Measurements from ENCODE around the gene SLC8A2. TPM values are rescaled to one million over a fixed set of nuclear protein-coding genes. Genes with fewer than 3 reads are reported as not detected.

SLC8A2 gene
- total and polyA plus RNA-seq, 2 of the 8 experiments (the other 6 are each of a cell fraction or from before 2014, with no cell fraction given): 7.3 to 12.4 TPM

DNA sequence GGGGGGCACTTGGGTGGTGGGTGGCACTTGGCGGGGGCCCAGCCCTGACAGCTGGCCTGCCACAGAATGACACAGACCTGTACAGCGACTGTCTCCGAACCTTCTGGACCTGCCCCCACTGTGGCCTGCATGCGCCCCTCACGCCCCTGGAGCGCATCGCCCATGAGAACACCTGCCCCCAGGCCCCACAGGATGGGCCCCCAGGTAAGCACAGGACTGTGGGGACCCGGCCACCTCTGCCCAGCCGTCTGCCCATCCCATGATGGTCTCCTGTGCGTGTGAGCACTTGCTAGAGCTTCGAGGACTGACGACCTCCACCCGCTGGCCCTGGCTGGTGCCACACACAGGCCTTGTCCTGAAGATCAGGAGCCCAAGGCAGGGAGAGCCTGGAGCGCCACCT, 90.6 kb downstream of the SLC8A2 start (continued):
- TF ChIP-seq, protein P1, sequence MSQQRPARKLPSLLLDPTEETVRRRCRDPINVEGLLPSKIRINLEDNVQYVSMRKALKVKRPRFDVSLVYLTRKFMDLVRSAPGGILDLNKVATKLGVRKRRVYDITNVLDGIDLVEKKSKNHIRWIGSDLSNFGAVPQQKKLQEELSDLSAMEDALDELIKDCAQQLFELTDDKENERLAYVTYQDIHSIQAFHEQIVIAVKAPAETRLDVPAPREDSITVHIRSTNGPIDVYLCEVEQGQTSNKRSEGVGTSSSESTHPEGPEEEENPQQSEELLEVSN (IDR thresholded peaks at IDR 0.05): no peak
- TF ChIP-seq HDAC6 (IDR thresholded peaks at IDR 0.05; ENCODE audit: low read depth, low read length) (no peak), GTF2F1 (IDR thresholded peaks at IDR 0.05; ENCODE audit: borderline replicate concordance, low read depth, low read length) (no peak), HDAC2 (IDR thresholded peaks at IDR 0.05; ENCODE audit: borderline replicate concordance in 1 of 2, low read depth in 2 of 2, low read length in 2 of 2) (no peak), TAF7 (optimal IDR thresholded peaks at IDR 0.05; ENCODE audit: borderline replicate concordance, low read depth, low read length) (no peak), RAD21 (IDR thresholded peaks at IDR 0.05 in 1 of 2, conservative IDR thresholded peaks at IDR 0.05 in 1 of 2; ENCODE audit: low read depth in 2 of 2, low read length in 2 of 2) (no peak), POU5F1 (IDR thresholded peaks at IDR 0.05; ENCODE audit: low read depth, low read length) (no peak), RBBP5 (IDR thresholded peaks at IDR 0.05; ENCODE audit: borderline replicate concordance, low read depth, low read length) (no peak)
